Fibroblast of skin of abdomen (primary cell): ENCODE results near the gene EGLN1.

ENCODE experiments used
- DNase-seq: peaks from one replicate; pipeline ENCODE4 v3.0.0-alpha.2; 2013

The EGLN1 gene

DNA sequence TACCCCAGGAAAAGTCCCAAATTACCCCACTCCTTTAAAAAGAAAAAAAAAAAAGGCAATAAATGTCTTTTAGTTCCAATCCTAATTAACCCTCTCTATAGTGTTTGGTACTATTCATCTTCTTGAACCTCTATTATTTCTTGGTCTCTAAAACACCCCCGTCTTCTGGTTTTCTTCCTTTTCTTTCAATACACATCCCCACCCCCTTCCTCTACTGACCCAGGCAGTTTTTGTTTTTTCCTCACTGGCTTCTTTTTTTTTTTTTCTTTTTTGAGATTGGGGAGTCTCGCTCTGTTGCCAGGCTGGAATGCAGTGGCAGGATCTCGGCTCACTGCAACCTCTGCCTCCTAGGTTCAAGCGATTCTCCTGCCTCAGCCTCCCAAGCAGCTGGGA lies 26.1 kb downstream of the EGLN1 start:
- DNase-seq = peak; percentile 20

DNA sequence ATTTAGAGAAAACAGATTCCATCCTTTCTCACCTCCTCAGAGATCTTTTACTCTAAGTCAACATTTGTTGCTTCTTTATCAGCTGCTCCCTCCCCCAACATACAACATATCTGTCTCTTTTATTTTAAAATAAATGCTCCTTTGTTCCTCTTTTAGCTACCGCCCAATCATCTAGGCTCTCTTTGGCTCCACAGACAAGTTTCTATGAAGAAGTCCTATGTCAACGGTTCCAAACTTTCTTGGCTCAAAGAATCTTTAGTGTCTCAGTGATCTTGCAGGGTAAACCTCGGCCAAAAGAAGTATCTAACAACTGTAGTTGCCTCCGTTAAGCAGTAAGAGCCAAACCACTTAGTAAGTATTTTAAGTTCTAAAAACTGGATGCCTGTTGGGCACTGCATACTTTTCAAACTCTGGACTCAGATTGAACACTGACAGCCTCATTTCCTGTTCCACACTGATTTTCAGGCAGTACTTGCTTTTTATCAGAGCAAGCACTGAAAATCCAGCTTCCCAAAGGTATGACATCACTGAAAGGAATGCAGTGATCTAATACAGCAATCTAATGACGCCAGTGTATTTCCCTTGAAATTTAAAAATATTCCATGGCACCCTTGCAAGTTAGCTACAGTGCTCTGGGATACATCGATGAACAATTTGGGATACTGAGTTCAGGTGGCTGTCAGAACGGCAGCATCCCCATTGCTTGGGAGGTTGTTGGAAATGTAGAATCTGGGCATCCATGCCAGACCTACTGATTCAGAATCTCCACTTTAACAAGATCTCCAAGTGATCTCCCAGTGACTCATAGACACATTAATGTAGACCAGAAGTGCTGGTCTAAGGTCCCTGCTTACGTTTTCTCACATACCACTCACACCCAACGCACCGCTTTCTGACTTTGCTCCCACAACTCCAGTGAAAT lies 26.8 kb downstream of the EGLN1 start:
- DNase-seq = peak; percentile 94

DNA sequence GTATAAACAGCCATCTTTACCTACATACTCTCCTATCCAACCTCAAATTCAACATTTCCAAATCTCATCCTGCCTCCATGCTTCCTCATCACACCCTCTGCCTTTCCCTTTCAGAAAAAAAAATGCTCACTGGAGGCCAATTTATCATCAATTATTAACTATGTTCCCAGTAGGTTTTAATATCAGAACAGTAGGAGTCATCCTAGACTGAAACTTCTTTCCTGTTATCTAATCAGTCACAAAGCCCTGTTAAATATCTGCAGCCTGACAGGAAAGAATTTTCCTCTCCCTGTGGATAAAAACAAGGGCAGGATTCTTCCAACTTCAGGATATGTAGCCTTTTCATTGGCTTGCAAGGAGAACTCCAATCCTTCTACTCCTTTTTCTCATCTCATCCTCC lies 28.4 kb downstream of the EGLN1 start:
- no peak for DNase-seq

DNA sequence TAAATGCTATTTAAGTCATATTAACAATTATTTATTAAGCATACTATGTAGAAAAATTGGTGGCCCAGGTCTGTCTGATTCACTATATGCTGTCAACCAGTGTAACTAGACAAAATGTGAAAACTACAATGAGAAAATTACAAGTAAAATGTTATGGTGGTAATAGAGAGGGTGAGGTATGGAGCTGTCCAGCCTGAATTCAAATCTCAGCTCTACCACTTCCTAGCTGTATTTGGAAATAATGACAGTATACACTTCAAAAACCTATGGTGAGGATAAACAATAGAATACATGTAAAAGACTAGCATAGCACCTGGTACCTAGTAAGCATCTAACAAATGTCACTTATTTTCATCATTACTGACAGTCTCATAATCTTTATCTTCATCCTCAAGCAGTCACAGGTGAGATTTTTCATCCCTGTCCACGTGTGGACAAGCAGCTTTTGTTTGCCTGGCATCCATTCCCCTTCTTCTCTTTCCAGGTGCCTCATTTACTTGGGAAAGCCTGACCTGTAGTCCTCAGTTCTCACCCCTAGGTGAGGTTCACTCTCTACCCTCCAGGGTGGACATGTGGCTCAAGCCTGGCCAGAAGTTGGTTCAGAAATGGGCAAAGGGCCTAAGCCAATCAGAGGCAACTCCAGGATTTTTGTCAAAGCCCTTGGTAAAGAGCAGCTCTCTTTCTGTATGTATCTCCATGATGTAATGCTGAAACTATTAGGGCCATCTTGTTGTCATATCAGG lies 29.5 kb downstream of the EGLN1 start:
- DNase-seq = no peak

DNA sequence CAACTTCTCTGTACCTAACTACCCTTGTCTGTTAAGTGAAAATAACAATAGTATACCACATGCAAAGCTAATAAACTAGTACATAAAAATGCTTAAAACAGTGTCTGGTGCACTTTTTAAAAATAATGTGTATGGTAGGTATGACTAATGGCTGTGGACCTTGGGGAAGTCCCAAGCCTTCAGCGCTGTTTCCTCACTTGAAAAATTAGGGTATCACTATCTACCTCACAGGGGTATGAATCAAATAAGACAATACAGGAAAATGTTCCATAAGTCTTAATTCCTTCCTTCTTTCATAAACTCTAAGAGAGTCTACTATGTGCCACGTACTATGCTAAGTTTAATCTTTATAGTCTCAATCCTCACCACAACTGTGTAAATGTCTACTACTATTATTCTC lies 32.0 kb downstream of the EGLN1 start:
- DNase-seq = peak; percentile 62

DNA sequence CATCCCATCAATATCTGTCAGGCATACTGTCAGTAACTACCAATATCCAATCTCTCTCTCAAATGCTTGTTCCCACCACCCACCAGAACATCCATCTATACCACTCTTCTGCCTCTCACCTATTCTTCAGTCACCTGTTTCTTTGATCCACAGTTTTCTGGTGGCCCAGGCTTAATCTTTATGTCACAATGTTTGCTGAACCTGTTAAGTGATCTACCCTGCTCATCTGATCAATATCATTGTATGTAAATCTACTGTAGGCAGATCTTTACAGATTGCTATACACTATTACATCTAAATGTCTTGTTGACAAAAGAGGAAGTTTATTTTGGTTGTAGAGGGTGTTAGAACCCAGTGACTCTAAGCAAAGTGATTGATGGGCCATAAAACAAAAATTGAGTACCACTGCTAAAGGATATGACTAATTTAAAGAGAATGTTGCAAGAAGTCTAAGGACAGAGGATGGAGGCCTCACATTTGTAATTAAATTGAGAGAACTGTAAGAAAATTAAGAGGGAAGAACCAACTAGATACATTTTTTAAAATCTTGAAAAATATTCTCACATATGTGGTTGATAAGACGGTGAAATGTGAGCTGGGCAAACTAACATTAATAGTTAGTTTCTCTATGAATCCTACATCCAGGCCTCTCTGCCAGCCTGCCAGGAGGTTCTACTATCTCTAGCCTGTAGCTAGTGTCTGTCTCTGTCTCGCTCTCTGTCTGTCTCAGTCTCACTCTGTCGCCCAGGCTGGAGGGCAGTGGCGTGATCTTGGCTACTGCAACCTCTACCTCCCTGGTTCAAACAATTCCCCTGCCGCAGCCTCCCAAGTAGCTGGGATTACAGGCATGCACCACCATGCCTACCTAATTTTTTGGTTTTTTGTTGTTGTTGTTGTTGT lies 34.1 kb downstream of the EGLN1 start:
- DNase-seq = peak; percentile 63

DNA sequence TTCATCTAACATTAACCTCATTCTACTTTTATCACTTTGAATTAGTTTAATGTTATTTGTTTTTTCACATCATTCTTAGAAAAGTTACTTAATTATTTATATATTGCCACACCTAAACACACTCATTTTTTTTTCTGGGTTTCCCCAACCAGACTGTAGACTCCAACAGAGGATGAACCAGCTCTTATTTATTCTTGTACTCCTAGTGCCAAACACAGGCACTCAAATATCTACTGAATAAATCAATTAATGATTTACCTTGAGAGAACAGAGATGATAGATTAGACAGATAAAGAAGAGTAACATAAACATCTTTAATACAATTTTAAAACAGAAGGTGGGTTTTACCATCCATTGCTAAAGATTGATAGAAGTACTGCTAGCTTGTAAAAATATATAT lies 35.6 kb downstream of the EGLN1 start:
- no peak for DNase-seq

DNA sequence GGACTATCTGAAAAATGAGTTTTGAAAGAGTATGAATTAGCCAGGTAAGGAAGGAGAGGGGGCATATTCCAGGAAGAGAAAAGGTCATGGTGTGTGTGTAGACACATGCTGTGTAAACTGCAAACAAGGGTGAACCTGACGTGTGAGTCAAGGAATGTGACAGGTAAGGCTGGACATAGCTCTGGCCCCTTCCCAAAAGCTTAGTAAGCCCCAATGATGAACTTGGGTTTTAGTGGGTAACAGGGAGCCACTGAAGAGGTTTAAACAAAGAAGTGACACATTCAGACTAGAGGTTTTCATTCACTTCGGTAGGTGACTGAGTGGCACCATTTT lies 36.7 kb downstream of the EGLN1 start:
- no peak for DNase-seq

DNA sequence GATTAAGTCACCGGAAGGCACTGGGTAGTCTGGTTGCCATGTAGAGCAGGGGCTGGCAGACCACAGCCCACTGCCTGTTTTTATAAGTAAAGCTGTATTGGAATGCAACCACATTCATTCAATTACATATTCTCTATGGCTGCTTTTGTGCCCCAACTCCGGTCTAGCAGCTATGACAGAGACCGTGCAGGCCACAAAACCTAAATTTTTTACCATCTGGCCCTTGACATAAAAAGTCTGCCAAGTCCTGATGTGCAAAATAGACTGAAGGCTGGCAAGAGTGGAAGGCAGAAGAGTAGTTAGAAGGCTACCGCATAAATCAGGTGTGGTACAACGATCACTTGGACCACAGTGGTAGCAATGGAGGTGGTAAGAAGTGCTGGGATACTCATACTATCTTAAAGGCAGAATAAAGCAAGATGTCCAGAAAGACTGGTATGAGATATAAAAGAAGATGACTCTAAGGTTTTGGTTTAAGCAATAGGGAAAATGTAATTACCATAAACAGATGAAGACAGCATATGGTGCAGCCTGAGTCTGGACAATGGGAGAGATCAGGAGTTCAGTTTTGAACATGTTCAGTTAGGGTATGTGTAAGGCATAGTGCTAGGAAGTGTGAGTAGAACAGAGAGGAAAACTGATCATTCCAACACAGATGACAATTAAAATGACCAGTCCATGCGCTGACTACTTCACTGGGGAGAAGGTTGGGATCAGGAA lies 37.2 kb downstream of the EGLN1 start:
- DNase-seq = no peak

DNA sequence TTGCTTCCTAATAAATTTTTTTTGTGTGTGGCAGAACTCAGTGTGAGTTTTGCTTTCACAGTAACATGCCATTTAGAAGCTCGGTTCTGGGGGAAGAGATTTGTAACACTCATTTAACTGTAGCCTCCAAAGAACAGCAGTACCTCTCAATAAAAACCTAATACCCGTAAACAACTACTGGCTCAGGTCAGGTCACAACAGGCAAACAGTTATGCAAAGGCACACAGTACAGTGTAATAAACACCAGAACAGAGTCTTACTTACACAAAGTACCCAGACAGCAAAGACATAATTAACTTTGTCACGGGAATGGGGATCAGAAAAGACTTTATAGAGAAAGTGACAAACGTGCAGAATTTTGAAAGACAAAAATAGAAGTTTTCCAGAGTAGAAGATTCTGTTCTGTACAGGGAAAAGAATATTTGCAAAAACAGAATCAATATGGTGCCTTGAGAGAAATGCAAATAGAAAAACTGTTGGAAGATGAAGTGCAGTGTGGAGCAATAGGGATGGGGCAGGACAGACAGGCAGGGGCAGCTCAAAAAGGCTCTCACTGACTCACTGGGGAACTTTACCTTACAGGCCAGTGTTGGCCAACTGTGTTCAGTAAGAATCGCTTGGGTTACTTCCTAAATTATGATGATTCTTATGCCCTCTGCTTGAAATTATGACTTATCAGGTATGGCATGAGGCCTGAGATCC lies 38.8 kb downstream of the EGLN1 start:
- no peak for DNase-seq

DNA sequence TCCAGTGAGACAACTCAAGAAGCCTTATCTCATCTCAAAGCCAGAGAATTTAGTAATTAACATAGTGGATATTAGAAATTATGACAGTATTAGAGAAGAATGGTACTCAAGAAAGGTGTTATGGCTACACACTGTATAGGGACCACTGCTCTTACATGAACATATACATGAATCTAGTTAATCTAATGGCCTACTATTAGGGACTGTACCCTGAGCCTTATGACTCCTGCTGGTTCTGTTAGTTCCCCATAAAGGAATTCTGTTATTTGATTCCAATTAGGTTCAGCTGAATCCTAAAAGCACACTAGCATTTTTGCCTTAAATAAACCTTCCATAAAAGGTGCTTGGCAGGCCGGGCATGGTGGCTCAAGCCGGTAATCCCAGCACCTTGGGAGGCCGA lies 39.7 kb downstream of the EGLN1 start:
- no peak for DNase-seq

DNA sequence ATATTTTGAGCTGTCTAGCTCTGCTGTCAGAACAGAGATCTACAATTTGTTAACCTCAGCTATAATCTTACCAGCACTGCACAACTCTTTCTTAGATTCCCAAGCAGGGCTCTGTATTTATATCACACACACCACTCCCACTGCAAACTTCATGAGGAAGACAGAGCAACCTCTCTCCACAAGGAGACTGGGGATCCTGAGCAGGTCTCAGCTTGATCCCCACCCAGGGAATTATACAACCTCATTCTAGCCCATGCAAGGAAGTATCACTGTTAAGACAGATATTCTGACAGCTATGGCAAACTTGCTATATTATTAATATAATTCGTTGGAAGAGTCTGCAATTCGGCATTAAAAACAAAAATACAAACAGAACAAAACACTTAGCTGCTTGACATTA lies 40.4 kb downstream of the EGLN1 start:
- DNase-seq = no peak

DNA sequence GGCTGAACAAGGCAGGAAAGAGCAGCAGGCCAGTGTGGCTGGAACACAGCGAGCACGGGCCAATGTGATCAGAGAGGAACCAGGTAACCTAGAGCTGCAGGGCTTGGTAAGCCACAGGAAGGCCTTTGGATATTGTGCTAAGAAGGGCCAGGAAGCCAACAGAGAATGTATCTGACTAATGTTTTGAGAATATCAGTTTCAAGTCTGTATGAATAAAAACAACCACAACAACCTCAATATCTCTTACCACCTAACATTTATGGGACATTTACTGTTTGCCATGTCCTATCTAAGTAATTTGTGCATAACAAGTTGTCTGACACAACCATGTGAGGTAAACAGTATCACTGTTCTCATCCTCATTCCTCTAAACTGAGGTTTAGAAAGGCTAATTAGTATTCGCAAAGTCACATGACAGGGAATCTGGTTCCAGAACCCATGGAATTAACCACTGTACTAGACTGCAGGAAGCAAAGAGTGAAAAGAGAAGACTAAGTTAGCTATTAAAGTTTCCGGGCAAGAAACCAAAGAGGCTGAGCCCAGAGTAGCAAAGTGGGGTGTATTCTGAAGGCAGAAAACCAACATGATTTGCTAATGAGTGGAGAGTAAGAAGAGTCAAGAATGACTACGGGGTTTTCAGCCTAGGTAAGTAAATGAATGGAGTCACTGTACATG lies 45.1 kb downstream of the EGLN1 start:
- DNase-seq = no peak

DNA sequence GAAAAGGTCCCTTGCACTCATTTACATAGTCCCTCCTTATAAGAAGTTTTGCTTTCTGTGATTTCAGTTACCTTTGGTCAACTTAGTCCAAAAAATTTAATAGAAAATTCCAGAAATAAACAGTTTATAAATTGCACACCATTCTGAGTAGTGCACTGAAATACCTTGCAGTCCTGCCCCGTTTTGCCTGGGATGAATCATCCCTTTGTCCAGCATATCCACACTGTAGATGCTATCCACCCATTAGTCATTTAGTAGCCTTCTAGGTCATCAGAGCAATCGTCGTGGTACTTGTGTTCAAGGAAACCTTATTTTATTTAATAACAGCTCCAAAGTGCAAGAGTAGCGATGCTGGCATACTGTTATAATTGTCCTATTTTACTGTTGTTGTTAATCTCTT lies 46.0 kb downstream of the EGLN1 start:
- DNase-seq = no peak

DNA sequence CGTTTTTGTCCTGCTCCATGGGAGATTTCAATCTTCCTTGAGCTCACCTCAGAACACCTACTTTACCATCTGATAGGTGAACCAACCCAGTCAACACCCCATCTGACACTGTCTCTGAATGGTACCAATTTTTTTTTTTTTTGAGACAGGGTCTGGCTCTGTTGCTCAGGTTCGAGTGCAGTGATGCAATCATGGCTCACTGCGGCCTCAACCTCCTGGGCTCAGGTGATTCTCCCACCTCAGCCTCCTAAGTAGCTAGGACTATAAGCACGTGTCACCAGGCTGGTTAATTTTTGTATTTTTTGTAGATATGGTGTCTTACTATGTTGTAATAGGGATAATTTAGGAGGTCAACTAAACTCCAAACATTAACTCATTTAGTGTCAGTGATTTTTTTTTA lies 47.7 kb downstream of the EGLN1 start:
- DNase-seq = no peak

DNA sequence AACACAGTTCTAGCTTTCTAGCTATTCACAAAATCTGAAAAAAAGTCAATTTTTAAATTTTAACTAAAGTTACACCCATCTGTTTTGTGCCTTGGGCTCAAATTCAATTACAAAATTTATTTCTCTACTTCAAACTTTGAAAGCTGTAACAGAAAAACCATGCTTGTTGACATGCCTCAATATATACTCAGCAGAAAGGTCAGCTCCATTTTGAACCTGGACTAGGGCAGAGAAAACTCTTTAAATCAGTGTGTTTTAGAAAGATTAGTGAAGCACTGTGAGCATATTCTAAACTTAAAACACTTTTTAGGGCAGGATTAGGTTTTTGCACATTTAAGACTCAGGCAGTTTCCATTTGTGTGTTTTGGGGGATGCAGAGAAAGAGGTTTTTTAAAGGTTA lies 49.6 kb downstream of the EGLN1 start:
- DNase-seq = no peak

DNA sequence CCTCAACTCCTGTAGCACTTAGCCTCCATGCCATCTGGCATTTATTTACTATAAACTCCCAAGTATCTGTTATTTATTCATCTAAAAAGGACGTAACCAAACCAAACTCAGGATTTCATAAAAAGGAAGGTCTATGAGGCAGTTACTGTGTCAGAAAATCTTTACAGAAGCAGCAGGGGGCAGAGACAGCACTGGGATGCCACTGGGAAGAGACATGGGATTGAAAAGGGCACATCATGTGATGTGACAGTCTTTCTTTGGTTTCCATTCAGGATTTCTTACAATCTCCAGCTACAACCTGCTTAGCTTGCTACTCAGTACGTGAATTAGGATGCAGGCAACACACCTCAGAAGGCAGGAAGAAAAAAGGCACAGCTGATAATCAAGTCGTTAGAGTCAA lies 52.8 kb downstream of the EGLN1 start:
- no peak for DNase-seq

DNA sequence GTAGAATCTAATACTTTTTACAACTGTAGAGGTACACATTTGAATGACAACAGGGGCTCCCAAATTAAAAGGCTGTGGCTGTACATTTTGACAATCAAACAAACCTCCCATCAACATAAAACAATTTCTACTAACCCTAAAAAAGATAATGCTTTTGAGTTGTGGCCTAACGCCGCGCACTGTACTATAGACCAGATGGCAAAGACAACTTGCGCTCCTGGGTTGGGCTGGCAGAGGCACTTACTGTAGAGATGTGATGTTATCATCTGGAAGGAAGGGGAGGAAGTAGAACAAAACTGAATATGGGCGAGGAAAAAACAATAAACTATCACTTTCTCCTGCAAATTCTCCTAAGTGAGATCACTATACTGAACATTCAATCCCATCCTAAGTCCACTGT lies 57.9 kb downstream of the EGLN1 start:
- no peak for DNase-seq

DNA sequence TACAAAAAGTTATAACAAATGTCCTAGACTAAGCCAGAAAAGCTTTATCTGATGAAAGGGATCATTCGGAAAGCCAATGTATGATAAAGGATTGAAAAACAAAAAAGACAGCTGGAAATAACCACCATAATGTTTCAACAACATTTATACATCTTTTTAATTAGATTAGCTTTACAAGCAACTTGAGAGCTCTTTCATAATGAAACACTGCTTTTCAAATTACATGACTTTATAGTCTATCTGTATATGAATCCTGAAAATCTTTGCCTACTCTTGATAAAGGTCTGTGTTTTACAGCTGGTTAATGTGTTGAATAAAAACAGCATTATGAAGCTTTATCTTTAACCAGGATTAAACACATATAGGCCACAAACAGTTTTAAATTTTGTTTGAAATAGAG lies 58.5 kb downstream of the EGLN1 start:
- DNase-seq = no peak

DNA sequence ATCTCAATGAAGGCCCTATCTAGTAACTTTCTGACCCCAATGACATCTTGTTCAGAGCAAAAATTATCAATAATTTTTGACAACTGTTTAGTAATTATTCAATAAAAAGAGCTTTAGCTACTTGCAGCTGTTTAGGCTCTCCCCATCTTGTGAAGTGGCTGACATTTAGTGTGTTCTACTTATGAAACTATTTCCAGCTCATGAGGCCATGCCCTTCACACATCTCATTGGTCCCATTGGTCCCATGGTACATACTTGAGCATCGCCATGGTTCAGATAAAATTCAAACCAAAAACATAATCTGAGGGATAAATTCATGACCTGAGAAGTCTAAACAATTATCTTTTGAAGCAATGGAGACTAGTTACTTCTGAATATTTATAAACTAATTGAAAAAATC lies 59.8 kb downstream of the EGLN1 start:
- DNase-seq = no peak

DNA sequence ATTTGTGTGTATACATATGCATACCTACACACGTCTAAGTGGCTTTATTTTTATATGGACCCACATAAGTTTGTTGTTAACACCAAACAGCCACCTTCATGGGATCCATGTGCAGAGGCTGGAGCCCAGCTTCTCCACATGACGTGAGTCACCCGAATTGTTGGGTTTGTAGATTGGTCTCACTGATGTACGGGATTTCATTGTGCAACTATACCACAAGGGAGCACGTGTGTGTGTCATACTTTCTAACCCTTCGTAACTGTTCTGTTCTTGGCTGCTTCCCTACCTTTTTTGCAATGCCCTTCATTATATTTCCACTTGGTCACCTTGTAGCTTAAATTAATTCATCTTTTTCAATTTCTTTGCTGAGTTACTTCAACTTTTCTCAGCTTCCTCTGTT lies 63.0 kb downstream of the EGLN1 start:
- DNase-seq = peak; percentile 84
